A549 (cell line): ENCODE results near the gene RNF39. TPM values are rescaled to one million over a fixed set of nuclear protein-coding genes. Genes with fewer than 3 reads are reported as not detected.

Source experiments
- ATAC-seq, 2 experiments: fragments of 200-7000 bp in 1 of 2; fragments of >200 bp in 1 of 2; cut with Nextera tagmentation in 1 of 2; cut with Tn5 transposase in 1 of 2; 3 replicates each; pipeline versions ENCODE4 v1.8.0 to v1.9.1; 2018 to 2020; ENCODE audit warnings: mild to moderate bottlenecking in 1 of 2, moderate library complexity in 1 of 2
- CTCF ChIA-PET: fragments of 300-600 bp; sonication (Branson Sonifier 250); formaldehyde crosslinking; extraction: SDS; loops from one replicate; lab custom pipeline; 2021; ENCODE audit warnings: antibody characterized with exemption, inconsistent platforms; lab: Yijun Ruan, JAX
- POLR2A ChIA-PET: fragments of 350-600 bp; formaldehyde crosslinking; extraction: SDS; loops from one replicate; lab custom pipeline; 2021; ENCODE audit warnings: antibody characterized with exemption, inconsistent platforms; lab: Yijun Ruan, JAX
- DNase-seq, 2 experiments: peaks; one replicate each; pipeline versions ENCODE4 v3.0.0 to v3.0.0-alpha.2; 2011 to 2016; ENCODE audit warnings: low read depth in 1 of 2, low spot score in 1 of 2
- FAIRE-seq: peaks from 2 replicates; lab custom pipeline; 2011; peaks lifted over from hg19 to GRCh38; lab: Jason Lieb, UNC
- H3K27ac ChIP-seq, 2 experiments: fragments of >200 bp; sonication (Bioruptor Twin); formaldehyde crosslinking; 3 replicates each; pipeline ENCODE4 v1.5.1; 2016 to 2017
- H3K4me1 ChIP-seq: fragments of >200 bp; sonication (Bioruptor Twin); formaldehyde crosslinking; 3 replicates; pipeline ENCODE4 v1.6.1; 2016
- H3K4me2 ChIP-seq: fragments of >200 bp; sonication (Bioruptor Twin); formaldehyde crosslinking; 3 replicates; pipeline ENCODE4 v1.6.1; 2016
- H3K4me3 ChIP-seq: fragments of >200 bp; sonication (Bioruptor Twin); formaldehyde crosslinking; 3 replicates; pipeline ENCODE4 v1.5.1; 2016
- H3K9me3 ChIP-seq: fragments of >200 bp; sonication (Bioruptor Twin); formaldehyde crosslinking; 3 replicates; pipeline ENCODE4 v1.6.1; 2016
- CBX2 ChIP-seq: fragments of 200-600 bp; sonication (generic); IDR thresholded peaks from 2 replicates; pipeline ENCODE4 v1.6.1; 2016; ENCODE audit warnings: low read depth, mild to moderate bottlenecking, borderline replicate concordance
- CBX8 ChIP-seq: fragments of 200-600 bp; sonication (generic); IDR thresholded peaks from 2 replicates; pipeline ENCODE4 v1.6.1; 2016
- CHD2 ChIP-seq: fragments of 150-350 bp; IDR thresholded peaks from 2 replicates; pipeline ENCODE4 v1.6.1; 2014; ENCODE audit warnings: low read length; ENCODE audit not compliant: partially characterized antibody
- CHD4 ChIP-seq: fragments of 200-600 bp; sonication (generic); IDR thresholded peaks from 2 replicates; pipeline ENCODE4 v1.6.1; 2016; ENCODE audit warnings: antibody characterized with exemption, mild to moderate bottlenecking, borderline replicate concordance
- EHF ChIP-seq: fragments of 250-450 bp; sonication (Bioruptor Pico); IDR thresholded peaks from 2 replicates; pipeline ENCODE4 v1.5.0; 2020; ENCODE audit warnings: mild to moderate bottlenecking
- EHMT2 ChIP-seq: fragments of 200-600 bp; sonication (generic); IDR thresholded peaks from 2 replicates; pipeline ENCODE4 v1.6.1; 2016; ENCODE audit warnings: antibody characterized with exemption, low read depth, mild to moderate bottlenecking, moderate library complexity
- FOSL2 ChIP-seq, 2 experiments: fragments of 450-650 bp in 1 of 2; fragments of >200 bp in 1 of 2; sonication (Bioruptor Twin) in 1 of 2; formaldehyde crosslinking; IDR thresholded peaks; 2 replicates each; pipeline versions ENCODE4 v1.5.0 to v1.6.1; 2016 to 2020; ENCODE audit warnings: mild to moderate bottlenecking in 1 of 2, moderate library complexity in 1 of 2
- HEYL ChIP-seq: fragments of 250-450 bp; sonication (Bioruptor Pico); IDR thresholded peaks from 2 replicates; pipeline ENCODE4 v1.8.0; 2021; ENCODE audit warnings: mild to moderate bottlenecking, moderate library complexity
- HOXB5 ChIP-seq: fragments of 250-450 bp; sonication (Bioruptor Pico); IDR thresholded peaks from 2 replicates; pipeline ENCODE4 v1.5.0; 2020; ENCODE audit warnings: mild to moderate bottlenecking, moderate library complexity
- JUNB ChIP-seq: fragments of >200 bp; sonication (Bioruptor Twin); formaldehyde crosslinking; IDR thresholded peaks from 2 replicates; pipeline ENCODE4 v1.6.1; 2016
- KDM1A ChIP-seq: fragments of 200-600 bp; sonication (generic); IDR thresholded peaks from 2 replicates; pipeline ENCODE4 v1.6.1; 2016; ENCODE audit warnings: low read depth, mild to moderate bottlenecking
- MAFK ChIP-seq: fragments of 450-650 bp; IDR thresholded peaks from 2 replicates; pipeline ENCODE4 v1.6.1; 2014; ENCODE audit not compliant: partially characterized antibody
- MAX ChIP-seq: IDR thresholded peaks from 2 replicates; pipeline ENCODE4 v1.6.1; 2012
- NFE2L2 ChIP-seq: fragments of 150-350 bp; conservative IDR thresholded peaks from 2 replicates; pipeline ENCODE4 v1.6.1; 2014; ENCODE audit warnings: low read length
- NR3C1 ChIP-seq: fragments of >200 bp; sonication (Bioruptor Twin); formaldehyde crosslinking; IDR thresholded peaks from 3 replicates; pipeline ENCODE4 v1.6.1; 2017
- RNF2 ChIP-seq: fragments of 200-600 bp; sonication (generic); IDR thresholded peaks from 2 replicates; pipeline ENCODE4 v1.6.1; 2016; ENCODE audit warnings: low read depth, mild to moderate bottlenecking, antibody characterized with exemption, moderate library complexity, borderline replicate concordance
- SMC3 ChIP-seq: fragments of >200 bp; sonication (Bioruptor Twin); formaldehyde crosslinking; IDR thresholded peaks from 3 replicates; pipeline ENCODE4 v1.6.1; 2018; ENCODE audit warnings: inconsistent platforms
- TP53 ChIP-seq: fragments of 250-450 bp; sonication (Bioruptor Pico); IDR thresholded peaks from 2 replicates; pipeline ENCODE4 v1.5.0; 2021; ENCODE audit warnings: mild to moderate bottlenecking, moderate library complexity
- WGBS: methylation state at CpG from one replicate; pipeline ENCODE4 v1.1.6; 2017; ENCODE audit errors: missing lambda C conversion rate; 5-methylcytosine and 5-hydroxymethylcytosine counted together
- polyA plus RNA-seq, 4 experiments: library from polyadenylated mRNA; depleted of rRNA in 3 of 4; stranded (reverse); fragments of >200 nt; fragmentation: RNase III in 1 of 4; extraction: RNeasy Plus Mini Kit Qiagen cat#74134 plus additional on column Dnase treatment in 1 of 4; gene quantifications; 2 replicates in 3 of 4; 3 replicates in 1 of 4; pipeline ENCODE4 v1.2.3, GENCODE V29; 2011 to 2017
- TF ChIP-seq, protein P1 (sequence below): IDR thresholded peaks from 2 replicates; pipeline ENCODE4 v1.6.1; 2012; ENCODE audit warnings: low read depth, borderline replicate concordance
- TF ChIP-seq, protein P2 (sequence below): fragments of >200 bp; sonication (Bioruptor Twin); formaldehyde crosslinking; IDR thresholded peaks from 3 replicates; pipeline ENCODE4 v1.6.1; 2016

The RNF39 gene
- polyA plus RNA-seq, 2 of the 4 experiments (the other 2 are of a cell fraction) = not detected

DNA sequence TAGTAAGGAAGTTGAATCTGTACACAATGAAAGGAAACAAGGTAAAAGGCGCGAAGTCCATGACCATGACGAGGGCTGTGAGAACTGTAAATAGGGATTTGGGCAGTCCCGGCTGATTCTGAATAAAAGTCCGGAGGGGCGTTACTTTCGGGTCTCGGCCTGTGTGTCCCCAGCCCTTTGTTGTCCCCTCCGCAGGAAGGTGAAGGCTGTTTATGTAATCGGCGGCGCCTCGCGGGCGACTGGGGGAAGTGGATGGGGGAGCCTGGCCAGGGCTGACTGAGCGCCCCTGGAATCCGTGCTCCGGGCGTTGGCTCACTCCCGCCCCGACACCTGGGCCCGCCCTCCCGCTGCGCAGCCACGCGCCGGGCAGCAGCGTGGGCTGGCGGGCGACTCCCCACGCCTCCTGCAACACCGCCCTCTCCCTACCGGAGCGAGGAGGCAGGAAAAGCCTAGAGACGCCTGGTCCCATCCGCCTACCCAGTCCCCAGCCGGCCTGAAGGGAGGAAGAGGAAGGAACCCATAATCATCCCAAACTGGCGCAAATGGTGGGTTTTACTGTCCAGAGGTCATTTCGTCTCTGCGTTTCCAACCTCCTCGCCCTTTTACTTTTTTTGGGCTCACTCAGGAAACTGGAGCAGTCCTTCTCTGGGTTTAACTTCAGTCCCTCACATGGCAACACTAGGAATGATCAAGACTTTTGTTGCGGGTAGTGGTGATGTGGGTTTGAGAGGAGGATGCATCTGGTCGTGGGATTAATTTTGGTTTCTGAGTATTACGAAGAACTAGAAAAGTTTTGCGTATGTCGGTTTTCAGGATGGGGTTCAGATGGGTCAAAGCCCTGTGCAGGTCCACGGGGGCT, 25.2 kb upstream of the RNF39 start:
- Histone ChIP-seq H3K4me3 (no peak overlapping the region; the same call in 2 of the 3 replicates), H3K4me2 (peak overlapping the region; percentile 79), H3K27ac (peak overlapping the region in 1 of 2 experiments; percentile 76; a peak in 1 of 6 replicates), H3K4me1 (peaks cover 20% of the 10 kb centered on the region), H3K9me3 (no peaks in the 10 kb centered on the region)
- ATAC-seq (no peak), DNase-seq (no peak), FAIRE-seq (no peak)
- TF ChIP-seq TP53 (CRISPR knock-in tag) (no peak), SMC3 (no peak)
- WGBS = 82% methylated on average over 25 of the region's 47 CpGs
- POLR2A ChIA-PET = interaction anchor here (1.6 kb wide), 2 partner anchors 34 to 40 kb away, joined by 10 read pairs; partner anchors contain the start of genes POLR1H and PPP1R11
- CTCF ChIA-PET = interaction anchor here (0.7 to 16.7 kb wide), 9 partner anchors 9 to 118 kb away, joined by 3 to 353 read pairs (median 4); partner anchors contain the start of gene TRIM40

GRCh38 chr6:30100154-30100553, 24.6 kb upstream of the RNF39 start:
- ChIA-PET CTCF (no interaction called here), POLR2A (no interaction called here)
- TF ChIP-seq EHMT2 (no peak), CHD2 (no peak), CBX8 (no peak), JUNB (no peak), NFE2L2 (no peak), CBX2 (no peak), KDM1A (no peak)
- TF ChIP-seq, protein P1, sequence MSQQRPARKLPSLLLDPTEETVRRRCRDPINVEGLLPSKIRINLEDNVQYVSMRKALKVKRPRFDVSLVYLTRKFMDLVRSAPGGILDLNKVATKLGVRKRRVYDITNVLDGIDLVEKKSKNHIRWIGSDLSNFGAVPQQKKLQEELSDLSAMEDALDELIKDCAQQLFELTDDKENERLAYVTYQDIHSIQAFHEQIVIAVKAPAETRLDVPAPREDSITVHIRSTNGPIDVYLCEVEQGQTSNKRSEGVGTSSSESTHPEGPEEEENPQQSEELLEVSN = no peak
- TF ChIP-seq, protein P2, sequence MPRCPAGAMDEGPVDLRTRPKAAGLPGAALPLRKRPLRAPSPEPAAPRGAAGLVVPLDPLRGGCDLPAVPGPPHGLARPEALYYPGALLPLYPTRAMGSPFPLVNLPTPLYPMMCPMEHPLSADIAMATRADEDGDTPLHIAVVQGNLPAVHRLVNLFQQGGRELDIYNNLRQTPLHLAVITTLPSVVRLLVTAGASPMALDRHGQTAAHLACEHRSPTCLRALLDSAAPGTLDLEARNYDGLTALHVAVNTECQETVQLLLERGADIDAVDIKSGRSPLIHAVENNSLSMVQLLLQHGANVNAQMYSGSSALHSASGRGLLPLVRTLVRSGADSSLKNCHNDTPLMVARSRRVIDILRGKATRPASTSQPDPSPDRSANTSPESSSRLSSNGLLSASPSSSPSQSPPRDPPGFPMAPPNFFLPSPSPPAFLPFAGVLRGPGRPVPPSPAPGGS = no peak
- WGBS = 74% methylated on average over 8 of the region's 8 CpGs
- Histone ChIP-seq H3K4me1 (peaks cover 26% of the 10 kb centered on the region), H3K9me3 (no peaks in the 10 kb centered on the region), H3K4me3 (no peak overlapping the region), H3K4me2 (no peak overlapping the region), H3K27ac (no peak overlapping the region)
- FAIRE-seq (no peak), ATAC-seq (no peak), DNase-seq (no peak)

GRCh38 chr6:30097902-30098768, 22.6 kb upstream of the RNF39 start:
- Histone ChIP-seq H3K4me1 (peaks cover 27% of the 10 kb centered on the region), H3K4me3 (no peak overlapping the region), H3K9me3 (no peaks in the 10 kb centered on the region), H3K27ac (no peak overlapping the region), H3K4me2 (no peak overlapping the region)
- ChIA-PET POLR2A (no interaction called here), CTCF (interaction anchor here (1.6 kb wide), 1 partner anchor 33 kb away, joined by 13 read pairs; no protein-coding TSS in a partner anchor)
- WGBS = 60% methylated on average over 4 of the region's 4 CpGs
- DNase-seq (no peak), FAIRE-seq (no peak), ATAC-seq (no peak)
- TF ChIP-seq HOXB5 (no peak), MAX (no peak), EHF (CRISPR knock-in tag) (no peak), RNF2 (no peak), HEYL (CRISPR knock-in tag) (no peak), NR3C1 (no peak), FOSL2 (IDR thresholded peaks at IDR 0.05) (no peak), FOSL2 (CRISPR knock-in tag; IDR thresholded peaks at IDR 0.05) (no peak), MAFK (no peak), CHD4 (no peak)
